Heart left ventricle (tissue), 13 donors: ENCODE results near the gene SLC4A4.

Source experiments
- CTCF ChIP-seq, 12 donors: fragments of 200-600 bp; sonication (generic) in 4 of 12; IDR thresholded peaks; one replicate each; pipeline versions ENCODE4 v1.5.0 to v1.8.0; 2018 to 2022; ENCODE audit warnings: antibody characterized with exemption in 12 of 12, mild to moderate bottlenecking in 5 of 12
- POLR2A ChIP-seq, 2 donors: fragments of 450-650 bp; IDR thresholded peaks; one replicate each; pipeline ENCODE4 v1.6.1; 2017; ENCODE audit warnings: antibody characterized with exemption in 2 of 2, mild to moderate bottlenecking in 2 of 2, moderate library complexity in 2 of 2
- donor health status: ischemic (EF 13 %, LVEDD 7.1; RV severe dilation, severe dysfunction).
- donor health status: DM: no; HTN: yes; CAD: no.
- donor health status: DM: no; HTN: no; CAD: no.
- donor health status: ischemic (EF 25% LVEDD 6.9; RV normal size, moderate dysfunction).
- donor health status: ischemic (EF 25% LVEDD 5.7; RV mildly dilated, moderate dysfunction).
- donor health status: ischemic (EF 35%, LVEDD 5.7; RV mildly dilated, moderate dysfunction).
- donor health status: nonischemic (EF 11% LVEDD 7.7; RV severe dilation, severe dysfunction).
- donor health status: DM: yes; HTN: yes; CAD: no.
- donor health status: PGD.
- donor health status: ischemic (EF 29% LVEDD 5.4; RV normal size, mild dysfunction).
- donor health status: nonischemic (EF 23%, LVEDD 6.1; RV moderate dilation, normal function).

DNA sequence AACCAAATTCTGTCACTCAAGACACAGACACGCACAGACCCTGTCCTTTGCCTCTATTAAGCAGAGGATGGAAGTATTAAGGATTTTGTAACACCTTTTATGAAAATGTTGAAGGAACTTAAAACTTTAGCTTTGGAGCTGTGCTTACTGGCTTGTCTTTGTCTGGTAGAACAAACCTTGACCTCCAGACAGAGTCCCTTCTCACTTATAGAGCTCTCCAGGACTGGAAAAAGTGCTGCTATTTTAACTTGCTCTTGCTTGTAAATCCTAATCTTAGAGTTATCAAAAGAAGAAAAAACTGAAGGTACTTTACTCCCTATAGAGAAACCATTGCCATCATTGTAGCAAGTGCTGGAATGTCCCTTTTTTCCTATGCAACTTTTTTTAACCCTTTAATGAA, 229.3 kb downstream of the SLC4A4 start:
- TF ChIP-seq CTCF (IDR thresholded peaks at IDR 0.05) = no peak
- no peak for TF ChIP-seq POLR2A (IDR thresholded peaks at IDR 0.05)
